Measurements from ENCODE around the gene NXPH4. TPM values are rescaled to one million over a fixed set of nuclear protein-coding genes. Genes with fewer than 3 reads are reported as not detected.

NXPH4 gene
- total RNA-seq, 4 donors from 2014 or later, result 7.1 to 26.0 (median 18.3) TPM

DNA sequence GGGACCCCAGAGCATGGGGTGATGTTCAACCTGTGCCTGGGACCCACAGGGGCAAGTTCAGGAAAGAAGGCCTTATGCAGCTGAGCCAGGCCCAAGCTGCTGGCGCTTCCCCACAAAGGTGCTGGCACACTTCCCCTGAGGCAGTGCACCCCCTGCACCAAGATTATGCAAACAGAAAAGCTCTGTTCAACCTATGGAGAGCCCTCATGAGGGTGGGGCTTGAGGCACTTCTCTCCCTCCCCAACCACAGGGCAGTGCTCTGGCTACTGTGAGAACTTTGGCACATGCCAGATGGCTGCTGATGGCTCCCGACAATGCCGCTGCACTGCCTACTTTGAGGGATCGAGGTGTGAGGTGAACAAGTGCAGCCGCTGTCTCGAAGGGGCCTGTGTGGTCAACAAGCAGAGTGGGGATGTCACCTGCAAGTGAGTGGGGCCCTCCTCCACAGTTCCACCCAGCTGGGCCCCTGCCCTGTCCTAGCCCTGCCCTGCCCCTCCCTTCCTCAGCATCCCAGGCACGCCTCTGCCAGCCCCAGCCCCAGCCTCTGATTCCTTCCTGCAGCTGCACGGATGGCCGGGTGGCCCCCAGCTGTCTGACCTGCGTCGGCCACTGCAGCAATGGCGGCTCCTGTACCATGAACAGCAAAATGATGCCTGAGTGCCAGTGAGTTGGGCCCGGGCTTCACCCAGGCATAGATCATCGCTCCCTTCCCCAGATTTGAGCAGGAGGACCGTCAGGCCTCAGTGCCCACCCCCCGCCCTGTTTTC lies 5.5 kb upstream of the NXPH4 start:
- Histone ChIP-seq H3K9me3 (no peaks in the 10 kb centered on the region), H3K36me3 (peaks cover 61% of the 10 kb centered on the region), H3K27me3 (peaks cover 12% of the 10 kb centered on the region), H3K4me1 (peaks cover 31% of the 10 kb centered on the region), H3K4me3 (no peak overlapping the region), H3K27ac (no peak overlapping the region)
- TF ChIP-seq POLR2AphosphoS5 (IDR thresholded peaks at IDR 0.05) (no peak), POLR2A (IDR thresholded peaks at IDR 0.05) (no peak), CTCF (IDR thresholded peaks at IDR 0.05) (no peak), EP300 (IDR thresholded peaks at IDR 0.05) (no peak)
- WGBS, result 77% methylated on average over 12 of the region's 16 CpGs
- DNase-seq (ENCODE audit: low spot score in 2 of 2), result no peak

- Histone ChIP-seq H3K4me1 (peaks cover 39% of the 10 kb centered on the region), H3K27me3 (peaks cover 19% of the 10 kb centered on the region), H3K36me3 (peaks cover 53% of the 10 kb centered on the region), H3K9me3 (no peaks in the 10 kb centered on the region), H3K4me3 (no peak overlapping the region), H3K27ac (no peak overlapping the region)
- 87% methylated on average over 16 of the region's 27 CpGs for WGBS
- peak in 1 of 2 donors; percentile 69 for DNase-seq (ENCODE audit: low spot score in 2 of 2)
- no peak for TF ChIP-seq POLR2AphosphoS5 (IDR thresholded peaks at IDR 0.05)
- TF ChIP-seq CTCF (IDR thresholded peaks at IDR 0.05), result no peak
- no peak for TF ChIP-seq POLR2A (IDR thresholded peaks at IDR 0.05)
- TF ChIP-seq EP300 (IDR thresholded peaks at IDR 0.05), result no peak
Observed at GRCh38 chr12:57211791-57212700, 4.5 kb upstream of the NXPH4 start.

DNA sequence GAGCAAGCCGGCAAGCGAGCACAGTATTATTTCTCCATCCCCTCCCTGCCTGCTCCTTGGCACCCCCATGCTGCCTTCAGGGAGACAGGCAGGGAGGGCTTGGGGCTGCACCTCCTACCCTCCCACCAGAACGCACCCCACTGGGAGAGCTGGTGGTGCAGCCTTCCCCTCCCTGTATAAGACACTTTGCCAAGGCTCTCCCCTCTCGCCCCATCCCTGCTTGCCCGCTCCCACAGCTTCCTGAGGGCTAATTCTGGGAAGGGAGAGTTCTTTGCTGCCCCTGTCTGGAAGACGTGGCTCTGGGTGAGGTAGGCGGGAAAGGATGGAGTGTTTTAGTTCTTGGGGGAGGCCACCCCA lies 3.9 kb upstream of the NXPH4 start:
- 72% methylated on average over 7 of the region's 7 CpGs for WGBS
- peaks cover 45% of the 10 kb centered on the region for H3K4me1 ChIP-seq
- H3K36me3 ChIP-seq, result peaks cover 50% of the 10 kb centered on the region
- DNase-seq (ENCODE audit: low spot score in 2 of 2), result no peak
- H3K27ac ChIP-seq, result no peak overlapping the region
- TF ChIP-seq CTCF (IDR thresholded peaks at IDR 0.05) (no peak), EP300 (IDR thresholded peaks at IDR 0.05) (no peak), POLR2A (IDR thresholded peaks at IDR 0.05) (no peak), POLR2AphosphoS5 (IDR thresholded peaks at IDR 0.05) (no peak)
- no peak overlapping the region for H3K4me3 ChIP-seq
- peaks cover 23% of the 10 kb centered on the region for H3K27me3 ChIP-seq
- H3K9me3 ChIP-seq, result no peaks in the 10 kb centered on the region

GRCh38 chr12:57213058-57213715 lies 3.4 kb upstream of the NXPH4 start:
- TF ChIP-seq CTCF (IDR thresholded peaks at IDR 0.05) (peak; percentile 88 to 93), EP300 (IDR thresholded peaks at IDR 0.05) (no peak)
- Histone ChIP-seq H3K27me3 (peaks cover 24% of the 10 kb centered on the region), H3K9me3 (no peaks in the 10 kb centered on the region), H3K4me3 (no peak overlapping the region), H3K4me1 (peaks cover 50% of the 10 kb centered on the region), H3K36me3 (peaks cover 45% of the 10 kb centered on the region), H3K27ac (no peak overlapping the region)
- WGBS, result 5% methylated on average over 16 of the region's 16 CpGs
- peak; percentile 92 to 94 for DNase-seq (ENCODE audit: low spot score in 2 of 2)

Measured in suprapubic skin (tissue), 4 donors.